NB4 (cell line): ENCODE data around the gene PLAAT1.

Source experiments
- DNase-seq: peaks from one replicate; pipeline ENCODE4 v3.0.0; 2010; ENCODE audit warnings: low read depth
- H3K4me3 ChIP-seq: one replicate; pipeline ENCODE4 v1.5.1; 2011; ENCODE audit warnings: mild to moderate bottlenecking, low read depth, low read length, moderate library complexity
- CTCF ChIP-seq: IDR thresholded peaks from one replicate; pipeline ENCODE4 v1.5.1; 2012; ENCODE audit warnings: low read depth, low read length
- MYC ChIP-seq: IDR thresholded peaks from 2 replicates; pipeline ENCODE4 v1.6.1; 2011; ENCODE audit warnings: low read depth, low read length
- POLR2A ChIP-seq: IDR thresholded peaks from 2 replicates; pipeline ENCODE4 v1.6.1; 2011; ENCODE audit warnings: mild to moderate bottlenecking; ENCODE audit not compliant: insufficient read length; ENCODE audit errors: extremely low read depth
- TF ChIP-seq, protein P1 (sequence below): IDR thresholded peaks from 2 replicates; pipeline ENCODE4 v1.6.1; 2011; ENCODE audit warnings: low read depth, low read length

PLAAT1 gene

GRCh38 chr3:193253986-193254660 is 13.1 kb downstream of the PLAAT1 start:
- TF ChIP-seq POLR2A (no peak), CTCF (no peak), MYC (no peak)
- DNase-seq = no peak
- no peak overlapping the region for H3K4me3 ChIP-seq

DNA sequence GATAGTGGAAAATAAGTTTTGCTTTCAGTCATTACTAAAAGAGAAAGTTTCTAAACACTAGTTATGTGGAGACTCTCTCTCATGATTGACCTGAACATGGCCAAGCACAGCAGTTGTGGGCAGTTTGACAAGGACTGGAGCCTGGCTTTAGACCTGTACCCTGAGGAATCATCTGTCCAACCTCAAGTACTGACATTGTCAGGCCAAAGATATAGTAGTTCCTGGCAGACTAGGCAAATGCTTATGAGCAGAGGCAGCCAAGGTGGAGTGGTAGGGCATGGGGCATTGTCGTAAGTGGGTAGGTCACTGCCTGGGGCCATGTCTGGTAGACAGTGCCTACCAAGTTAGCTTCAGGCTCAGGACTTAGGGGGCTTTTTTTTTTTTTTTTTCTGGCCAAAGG is 20.9 kb downstream of the PLAAT1 start:
- TF ChIP-seq, protein P1, sequence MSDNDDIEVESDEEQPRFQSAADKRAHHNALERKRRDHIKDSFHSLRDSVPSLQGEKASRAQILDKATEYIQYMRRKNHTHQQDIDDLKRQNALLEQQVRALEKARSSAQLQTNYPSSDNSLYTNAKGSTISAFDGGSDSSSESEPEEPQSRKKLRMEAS = no peak
- TF ChIP-seq POLR2A (no peak), CTCF (no peak), MYC (no peak)
- DNase-seq = no peak
- no peak overlapping the region for H3K4me3 ChIP-seq

DNA sequence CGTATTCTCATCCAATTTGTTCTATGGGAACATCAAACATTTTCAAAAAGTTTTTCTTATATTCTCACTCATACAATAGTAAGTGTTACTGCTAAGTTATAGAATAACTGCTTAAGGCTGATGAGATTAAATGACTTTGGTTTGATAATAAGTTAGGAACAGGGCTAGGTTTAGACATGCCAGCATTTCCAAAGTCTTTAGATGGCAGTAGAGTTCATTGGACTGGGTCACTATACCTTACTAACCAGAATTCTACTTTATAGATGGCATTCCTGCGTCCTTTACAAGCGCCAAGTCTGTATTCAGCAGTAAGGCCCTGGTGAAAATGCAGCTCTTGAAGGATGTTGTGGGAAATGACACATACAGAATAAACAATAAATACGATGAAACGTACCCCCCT is 21.7 kb downstream of the PLAAT1 start:
- no peak for DNase-seq
- TF ChIP-seq, protein P1 = no peak
- TF ChIP-seq MYC (no peak), POLR2A (no peak), CTCF (no peak)
- H3K4me3 ChIP-seq = no peak overlapping the region

DNA sequence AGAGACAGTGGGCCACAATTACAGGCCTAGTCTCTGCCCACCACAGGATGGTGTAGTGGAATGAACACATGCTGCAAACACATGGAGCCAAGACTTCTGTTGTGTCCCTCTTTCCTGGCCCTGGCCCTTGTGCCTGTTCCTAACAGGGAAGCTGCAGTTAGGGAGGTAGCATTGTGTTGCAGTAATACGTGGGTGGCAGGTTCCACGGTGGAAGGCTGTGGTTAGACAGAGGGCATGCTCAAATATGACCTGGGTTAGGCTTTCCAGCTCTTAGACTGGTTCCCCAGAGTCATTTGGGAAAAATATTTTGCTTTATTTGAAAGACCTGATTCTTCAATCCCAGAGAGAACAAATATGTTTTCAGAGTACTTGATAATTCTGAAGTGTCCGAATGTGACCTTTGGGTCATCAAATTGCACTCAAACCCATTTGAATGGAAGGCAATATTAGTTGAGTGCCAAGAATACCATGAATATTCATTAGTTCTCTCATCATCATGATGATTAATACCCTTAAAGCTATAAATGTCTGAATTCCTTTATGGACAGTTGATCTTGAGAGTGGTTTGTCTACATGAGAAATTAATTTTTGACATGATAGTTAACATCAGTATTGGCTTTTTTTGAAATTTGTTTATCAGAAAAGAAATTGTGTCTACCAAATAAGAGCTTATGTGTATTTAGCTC is 28.5 kb downstream of the PLAAT1 start:
- no peak for TF ChIP-seq POLR2A
- TF ChIP-seq MYC = no peak
- TF ChIP-seq, protein P1 = no peak
- no peak for DNase-seq
- no peak overlapping the region for H3K4me3 ChIP-seq

DNA sequence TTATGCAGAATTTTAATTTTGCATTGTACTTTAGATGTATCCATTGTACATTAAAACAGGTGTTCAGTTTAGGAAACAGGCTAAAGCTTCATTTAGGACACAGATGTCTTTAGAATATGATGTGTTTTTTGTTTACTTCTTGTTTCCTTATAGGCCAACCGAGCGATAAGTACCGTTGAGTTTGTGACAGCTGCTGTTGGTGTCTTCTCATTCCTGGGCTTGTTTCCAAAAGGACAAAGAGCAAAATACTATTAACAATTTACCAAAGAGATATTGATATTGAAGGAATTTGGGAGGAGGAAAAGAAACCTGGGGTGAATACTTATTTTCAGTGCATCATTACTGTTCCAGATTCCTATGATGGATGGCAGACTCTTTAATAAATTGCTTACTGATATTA is 29.4 kb downstream of the PLAAT1 start:
- TF ChIP-seq CTCF (no peak), MYC (no peak), POLR2A (no peak)
- TF ChIP-seq, protein P1 = no peak
- no peak for DNase-seq

DNA sequence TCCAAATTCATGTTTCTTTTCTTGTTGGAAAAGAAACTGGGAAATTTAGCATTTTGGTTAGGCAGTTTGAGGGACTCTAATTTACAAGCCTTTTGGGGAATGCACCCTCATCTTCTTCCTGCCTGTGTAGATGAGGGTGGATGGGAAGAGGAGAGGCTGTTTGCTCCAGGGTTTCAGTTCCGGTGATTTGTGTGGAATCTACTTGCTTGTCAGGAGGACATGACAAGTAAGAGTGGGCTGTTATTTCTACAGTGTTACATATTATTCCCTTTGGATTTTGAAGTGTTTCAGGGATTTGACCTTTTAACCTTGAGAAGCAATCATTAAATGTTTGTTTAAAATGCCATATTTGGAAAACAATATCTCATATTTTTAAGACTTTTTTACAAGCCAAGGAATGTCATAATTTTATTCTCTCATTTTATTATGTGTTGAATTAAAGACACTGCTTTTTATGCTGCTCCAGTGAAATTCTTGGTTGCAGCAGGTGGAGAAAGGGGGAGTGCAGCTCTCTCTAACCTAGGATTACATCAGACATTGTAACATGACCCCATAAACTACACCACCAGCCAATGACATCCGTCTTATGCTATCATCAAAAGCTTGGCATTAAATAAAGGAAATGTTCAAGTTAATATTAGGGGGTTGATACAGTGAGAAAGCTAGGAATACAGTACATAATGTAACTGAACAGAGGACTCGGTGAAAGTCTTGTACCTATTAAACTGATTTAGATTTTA is 30.2 kb downstream of the PLAAT1 start:
- no peak for DNase-seq
- H3K4me3 ChIP-seq = no peak overlapping the region
- TF ChIP-seq MYC = no peak
- TF ChIP-seq, protein P1 = no peak
- TF ChIP-seq CTCF = no peak
- no peak for TF ChIP-seq POLR2A

More for the DNA sequence above, 29.4 kb downstream of the PLAAT1 start:
- no peak overlapping the region for H3K4me3 ChIP-seq
